22Rv1 (cell line): ENCODE measurements around the gene AGR2.

Experiments used
- H3K27ac ChIP-seq: fragments of 450-650 bp; 2 replicates; pipeline ENCODE4 v1.5.1; 2017
- CTCF ChIP-seq: fragments of 450-650 bp; IDR thresholded peaks from 2 replicates; pipeline ENCODE4 v1.5.1; 2017; ENCODE audit warnings: mild to moderate bottlenecking
- ZFX ChIP-seq: fragments of 450-650 bp; IDR thresholded peaks from 2 replicates; pipeline ENCODE4 v1.6.1; 2017; ENCODE audit warnings: antibody characterized with exemption, borderline replicate concordance

AGR2 gene

GRCh38 chr7:16833373-16833772 lies 28.6 kb upstream of the AGR2 start:
- no peak for TF ChIP-seq CTCF
- TF ChIP-seq ZFX: no peak
- no peak overlapping the region for H3K27ac ChIP-seq

GRCh38 chr7:16826060-16826459 lies 21.3 kb upstream of the AGR2 start:
- TF ChIP-seq CTCF (no peak), ZFX (no peak)
- H3K27ac ChIP-seq: no peak overlapping the region

GRCh38 chr7:16822029-16822428 lies 17.2 kb upstream of the AGR2 start:
- TF ChIP-seq CTCF (no peak), ZFX (no peak)
- H3K27ac ChIP-seq: no peak overlapping the region

- no peak overlapping the region for H3K27ac ChIP-seq
- TF ChIP-seq ZFX: no peak
- TF ChIP-seq CTCF: no peak
These were observed 13.9 kb upstream of the AGR2 start for GRCh38 chr7:16818732-16819131.

GRCh38 chr7:16817536-16817935 lies 12.7 kb upstream of the AGR2 start:
- no peak overlapping the region for H3K27ac ChIP-seq
- no peak for TF ChIP-seq CTCF
- no peak for TF ChIP-seq ZFX

GRCh38 chr7:16816824-16817223 lies 12.0 kb upstream of the AGR2 start:
- H3K27ac ChIP-seq: no peak overlapping the region
- TF ChIP-seq CTCF (no peak), ZFX (no peak)

GRCh38 chr7:16815001-16815400 lies 10.2 kb upstream of the AGR2 start:
- H3K27ac ChIP-seq: no peak overlapping the region
- TF ChIP-seq ZFX (no peak), CTCF (no peak)
